ENCODE measurements around the gene DYNC1I2. TPM values are rescaled to one million over a fixed set of nuclear protein-coding genes. Genes with fewer than 3 reads are reported as not detected.

Gene DYNC1I2
- total RNA-seq, 2 experiments from 2014 or later: 39.9 to 40.0 TPM

DNA sequence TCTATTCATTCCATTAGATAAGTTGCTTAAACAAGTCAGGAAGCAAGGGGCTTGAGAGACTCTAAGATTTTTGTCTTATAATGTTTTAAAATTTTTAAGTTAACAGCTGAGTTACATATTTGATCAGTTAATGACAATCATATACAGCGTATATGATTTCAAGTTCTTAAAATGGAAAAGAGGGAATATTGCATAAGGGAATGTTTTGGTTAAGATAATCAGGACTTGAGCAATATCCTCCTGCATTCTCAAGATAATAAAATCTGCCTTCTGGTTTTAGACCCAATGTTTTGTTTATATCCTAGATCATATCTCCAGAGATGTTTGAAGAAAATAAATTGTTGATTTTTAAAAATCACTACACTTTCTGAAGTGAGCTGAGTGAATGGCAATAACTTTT, 13.4 kb upstream of the DYNC1I2 start:
- H3K9me3 Mint-ChIP-seq: no peaks in the 10 kb centered on the region
- intact Hi-C loops (cut with micrococcal nuclease): no loop called here
- H3K36me3 Mint-ChIP-seq (ENCODE audit: low read depth): no peaks in the 10 kb centered on the region
- no peak overlapping the region for H3K4me3 Mint-ChIP-seq
- H3K27ac Mint-ChIP-seq: no peak overlapping the region
- TF ChIP-seq, protein P1, sequence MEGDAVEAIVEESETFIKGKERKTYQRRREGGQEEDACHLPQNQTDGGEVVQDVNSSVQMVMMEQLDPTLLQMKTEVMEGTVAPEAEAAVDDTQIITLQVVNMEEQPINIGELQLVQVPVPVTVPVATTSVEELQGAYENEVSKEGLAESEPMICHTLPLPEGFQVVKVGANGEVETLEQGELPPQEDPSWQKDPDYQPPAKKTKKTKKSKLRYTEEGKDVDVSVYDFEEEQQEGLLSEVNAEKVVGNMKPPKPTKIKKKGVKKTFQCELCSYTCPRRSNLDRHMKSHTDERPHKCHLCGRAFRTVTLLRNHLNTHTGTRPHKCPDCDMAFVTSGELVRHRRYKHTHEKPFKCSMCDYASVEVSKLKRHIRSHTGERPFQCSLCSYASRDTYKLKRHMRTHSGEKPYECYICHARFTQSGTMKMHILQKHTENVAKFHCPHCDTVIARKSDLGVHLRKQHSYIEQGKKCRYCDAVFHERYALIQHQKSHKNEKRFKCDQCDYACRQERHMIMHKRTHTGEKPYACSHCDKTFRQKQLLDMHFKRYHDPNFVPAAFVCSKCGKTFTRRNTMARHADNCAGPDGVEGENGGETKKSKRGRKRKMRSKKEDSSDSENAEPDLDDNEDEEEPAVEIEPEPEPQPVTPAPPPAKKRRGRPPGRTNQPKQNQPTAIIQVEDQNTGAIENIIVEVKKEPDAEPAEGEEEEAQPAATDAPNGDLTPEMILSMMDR (IDR thresholded peaks at IDR 0.05): no peak
- DNase-seq: no peak
- H3K27me3 Mint-ChIP-seq: peaks cover 9% of the 10 kb centered on the region
- POLR2A ChIA-PET: no interaction called here
- H3K4me1 Mint-ChIP-seq (ENCODE audit: low read depth): no peaks in the 10 kb centered on the region
- ATAC-seq: no peak
- CTCF ChIA-PET: no interaction called here

DNA sequence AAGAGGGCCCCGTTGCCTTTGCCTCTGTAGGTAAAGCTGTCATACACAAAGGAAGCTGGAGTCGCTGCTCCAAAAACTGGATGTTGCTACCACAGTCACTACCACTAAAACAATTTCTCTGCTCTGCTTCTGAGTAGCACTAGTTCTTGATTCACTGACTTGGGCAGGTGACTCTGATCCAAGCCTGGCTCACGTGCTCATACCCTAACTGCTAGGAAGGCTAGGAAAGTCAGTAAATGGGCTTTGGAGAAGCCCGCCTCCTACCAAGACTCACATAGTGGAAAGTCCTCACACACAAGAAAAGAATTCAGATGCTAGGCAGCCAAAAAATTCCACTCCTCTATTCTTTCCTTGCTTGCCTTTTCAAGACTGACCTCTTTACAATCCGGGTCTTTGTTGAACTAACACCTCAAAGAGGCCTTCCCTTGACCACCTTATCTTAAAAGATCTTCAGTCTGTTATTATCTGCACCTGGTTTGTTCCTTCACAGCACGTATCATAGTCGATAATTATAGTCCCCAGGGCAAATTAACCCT, 11.4 kb upstream of the DYNC1I2 start:
- H3K4me3 Mint-ChIP-seq: no peak overlapping the region
- TF ChIP-seq, protein P1 (IDR thresholded peaks at IDR 0.05): no peak
- no peaks in the 10 kb centered on the region for H3K4me1 Mint-ChIP-seq (ENCODE audit: low read depth)
- intact Hi-C loops (cut with micrococcal nuclease): no loop called here
- no peak for ATAC-seq
- no peaks in the 10 kb centered on the region for H3K36me3 Mint-ChIP-seq (ENCODE audit: low read depth)
- no peak for DNase-seq
- POLR2A ChIA-PET: no interaction called here
- no peaks in the 10 kb centered on the region for H3K9me3 Mint-ChIP-seq
- CTCF ChIA-PET: interaction anchor here (1.0 kb wide), 1 partner anchor 28 kb away, joined by 4 read pairs; no protein-coding TSS in a partner anchor
- no peak overlapping the region for H3K27ac Mint-ChIP-seq
- peaks cover 9% of the 10 kb centered on the region for H3K27me3 Mint-ChIP-seq

DNA sequence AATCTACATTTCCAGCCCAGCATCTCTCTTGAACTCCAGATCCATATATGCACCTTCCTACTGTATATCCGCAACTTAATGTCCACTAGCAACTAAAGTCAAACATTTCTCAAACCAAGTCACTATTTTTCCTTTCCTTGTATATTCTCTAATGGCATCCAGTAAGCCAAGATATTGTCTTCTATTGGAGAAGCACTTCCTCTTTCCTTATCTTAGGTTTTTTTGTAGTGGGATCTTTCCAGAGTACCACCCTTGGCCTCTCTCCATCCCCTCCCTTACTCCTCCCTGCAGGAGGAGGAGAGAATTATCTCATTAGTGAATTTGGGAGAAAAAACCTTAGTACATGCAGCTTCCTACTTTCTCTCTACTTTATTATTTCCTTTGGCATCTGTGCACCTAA, 8.7 kb upstream of the DYNC1I2 start:
- no peak for ATAC-seq
- ChIA-PET CTCF (interaction anchor here (0.6 kb wide), 1 partner anchor 10 kb away, joined by 3 read pairs; no protein-coding TSS in a partner anchor), POLR2A (no interaction called here)
- intact Hi-C loops (cut with micrococcal nuclease): no loop called here
- no peak overlapping the region for H3K4me3 Mint-ChIP-seq
- TF ChIP-seq, protein P1 (IDR thresholded peaks at IDR 0.05): no peak
- H3K27me3 Mint-ChIP-seq: peaks cover 4% of the 10 kb centered on the region
- no peak overlapping the region for H3K27ac Mint-ChIP-seq
- no peaks in the 10 kb centered on the region for H3K36me3 Mint-ChIP-seq (ENCODE audit: low read depth)
- H3K4me1 Mint-ChIP-seq (ENCODE audit: low read depth): no peaks in the 10 kb centered on the region
- no peak for DNase-seq
- H3K9me3 Mint-ChIP-seq: no peaks in the 10 kb centered on the region

DNA sequence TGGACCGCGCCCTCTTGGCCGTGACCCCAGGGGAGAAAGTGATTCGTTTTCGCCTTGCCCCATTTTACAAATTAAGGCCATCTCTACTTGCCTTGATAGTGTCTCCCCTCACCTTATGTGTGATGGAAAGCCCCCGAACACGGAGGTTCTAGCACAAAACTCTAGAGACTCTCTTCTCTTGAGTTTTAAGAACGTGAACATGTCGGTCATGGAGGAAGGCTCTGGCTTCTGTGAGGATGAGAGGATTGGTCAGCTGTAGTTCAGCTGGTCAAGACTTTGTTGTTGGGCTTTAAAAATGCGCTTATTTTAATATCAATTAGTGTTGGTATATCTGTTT, 828 bp downstream of the DYNC1I2 start:
- CTCF ChIA-PET: interaction anchor here (0.7 to 3.5 kb wide), 7 partner anchors 10 to 419 kb away, joined by 3 to 17 read pairs (median 3); no protein-coding TSS in a partner anchor
- Mint-ChIP-seq H3K36me3 (ENCODE audit: low read depth) (peaks cover 8% of the 10 kb centered on the region), H3K27ac (peak overlapping the region; percentile 88), H3K4me3 (peak overlapping the region; percentile 89), H3K4me1 (ENCODE audit: low read depth) (peaks cover 17% of the 10 kb centered on the region), H3K9me3 (no peaks in the 10 kb centered on the region), H3K27me3 (no peaks in the 10 kb centered on the region)
- no peak for DNase-seq
- no peak for ATAC-seq
- TF ChIP-seq, protein P1 (IDR thresholded peaks at IDR 0.05): no peak
- POLR2A ChIA-PET: no interaction called here
- intact Hi-C loops (cut with micrococcal nuclease): no loop called here

DNA sequence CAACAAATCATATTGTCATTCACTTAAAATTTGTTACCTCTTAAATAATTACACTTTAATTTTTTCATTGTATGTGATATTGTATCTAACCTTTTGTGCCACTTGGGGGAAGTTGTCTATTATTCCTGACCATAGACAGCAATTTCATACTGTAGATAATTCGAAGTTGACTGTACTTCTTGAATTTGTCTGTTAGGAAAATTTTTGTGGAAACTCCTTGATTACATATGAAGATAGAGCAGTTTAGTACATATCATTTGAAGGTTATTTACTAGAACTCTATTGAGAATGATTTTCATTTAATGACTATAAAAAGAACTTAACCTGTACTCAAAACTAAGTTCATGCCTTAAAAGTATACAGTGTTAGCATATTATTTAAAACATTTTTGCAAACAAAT, 5.1 kb downstream of the DYNC1I2 start:
- peaks cover 21% of the 10 kb centered on the region for H3K36me3 Mint-ChIP-seq (ENCODE audit: low read depth)
- H3K4me3 Mint-ChIP-seq: no peak overlapping the region
- DNase-seq (no peak), ATAC-seq (no peak)
- ChIA-PET POLR2A (no interaction called here), CTCF (interaction anchor here (1.3 to 2.7 kb wide), 2 partner anchors 11 to 410 kb away, joined by 3 to 25 read pairs; partner anchors contain the start of gene DLX2)
- TF ChIP-seq, protein P1 (IDR thresholded peaks at IDR 0.05): no peak
- no peaks in the 10 kb centered on the region for H3K9me3 Mint-ChIP-seq
- H3K4me1 Mint-ChIP-seq (ENCODE audit: low read depth): peaks cover 18% of the 10 kb centered on the region
- no peaks in the 10 kb centered on the region for H3K27me3 Mint-ChIP-seq
- intact Hi-C loops (cut with micrococcal nuclease): no loop called here
- H3K27ac Mint-ChIP-seq: no peak overlapping the region

Measured in activated CD8-positive, alpha-beta T cell treated with anti-CD3 and anti-CD28 coated beads for 36 hours (primary cell).